C4-2B (cell line): ENCODE results near the gene ZEB2.

Experiments used
- H3K27ac ChIP-seq: fragments of 450-650 bp; 2 replicates; pipeline ENCODE4 v1.5.1; 2017
- CTCF ChIP-seq: fragments of 450-650 bp; conservative IDR thresholded peaks from 2 replicates; pipeline ENCODE4 v1.5.1; 2017; ENCODE audit warnings: mild to moderate bottlenecking
- ZFX ChIP-seq: fragments of 450-650 bp; IDR thresholded peaks from 2 replicates; pipeline ENCODE4 v1.6.1; 2017

The ZEB2 gene

GRCh38 chr2:144508172-144508851 lies 11.6 kb downstream of the ZEB2 start:
- H3K27ac ChIP-seq, result no peak overlapping the region

GRCh38 chr2:144507441-144508171 lies 12.3 kb downstream of the ZEB2 start:
- H3K27ac ChIP-seq, result no peak overlapping the region
- TF ChIP-seq CTCF (no peak), ZFX (no peak)

More at GRCh38 chr2:144508172-144508851, 11.6 kb downstream of the ZEB2 start:
- TF ChIP-seq CTCF (no peak), ZFX (no peak)

GRCh38 chr2:144505245-144505831 lies 14.6 kb downstream of the ZEB2 start:
- no peak overlapping the region for H3K27ac ChIP-seq
- TF ChIP-seq ZFX (no peak), CTCF (no peak)

GRCh38 chr2:144504218-144504641 lies 15.7 kb downstream of the ZEB2 start:
- TF ChIP-seq CTCF (no peak; the same call in 1 of the 2 replicates), ZFX (no peak)
- H3K27ac ChIP-seq, result no peak overlapping the region

- no peak overlapping the region for H3K27ac ChIP-seq
- TF ChIP-seq CTCF (no peak), ZFX (no peak)
Observed at GRCh38 chr2:144503242-144503641, 16.7 kb downstream of the ZEB2 start.

GRCh38 chr2:144502369-144502768 lies 17.6 kb downstream of the ZEB2 start:
- TF ChIP-seq CTCF (no peak), ZFX (no peak)
- no peak overlapping the region for H3K27ac ChIP-seq

- TF ChIP-seq ZFX (no peak), CTCF (no peak)
- no peak overlapping the region for H3K27ac ChIP-seq
Observed at GRCh38 chr2:144501627-144502026, 18.3 kb downstream of the ZEB2 start.
